HG02610 (cell line): ENCODE measurements around the gene BPI.
"Not testable (repeated sequence)": the region's sequence is repeated elsewhere in the genome, so short reads cannot be mapped to it uniquely, and the experiment has no call there.

Experiments used
- ATAC-seq: cut with Tn5 transposase; IDR thresholded peaks from one replicate; pipeline ENCODE4 v1.9.1; 2021; ENCODE audit warnings: mild to moderate bottlenecking, moderate library complexity; ENCODE audit not compliant: unreplicated experiment

Gene BPI

GRCh38 chr20:38355161-38356012 lies 51.4 kb downstream of the BPI start:
- ATAC-seq: no peak

- no peak for ATAC-seq
Observed at GRCh38 chr20:38357653-38358207, 53.8 kb downstream of the BPI start.

GRCh38 chr20:38358556-38358955 lies 54.6 kb downstream of the BPI start:
- ATAC-seq: no peak

- no peak for ATAC-seq
Observed at GRCh38 chr20:38363004-38363747, 59.2 kb downstream of the BPI start.

GRCh38 chr20:38369389-38369788 lies 65.4 kb downstream of the BPI start:
- no peak for ATAC-seq

- ATAC-seq: no peak
Observed at GRCh38 chr20:38372806-38373205, 68.8 kb downstream of the BPI start.

- no peak for ATAC-seq
Observed at GRCh38 chr20:38373231-38373867, 69.4 kb downstream of the BPI start.

- ATAC-seq: no peak
Observed at GRCh38 chr20:38373898-38374297, 69.9 kb downstream of the BPI start.

GRCh38 chr20:38377039-38377685 lies 73.2 kb downstream of the BPI start:
- ATAC-seq: no peak

GRCh38 chr20:38377838-38378237 lies 73.9 kb downstream of the BPI start:
- ATAC-seq: not testable (repeated sequence)

- no peak for ATAC-seq
Observed at GRCh38 chr20:38383147-38383546, 79.2 kb downstream of the BPI start.

GRCh38 chr20:38386004-38386403 lies 82.0 kb downstream of the BPI start:
- no peak for ATAC-seq

- ATAC-seq: no peak
Observed at GRCh38 chr20:38386851-38387250, 82.9 kb downstream of the BPI start.
